Fibroblast of lung (primary cell): Measurements from ENCODE around the gene EPB41L1. TPM values are rescaled to one million over a fixed set of nuclear protein-coding genes. Genes with fewer than 3 reads are reported as not detected.

Experiments
- DNase-seq, 2 donors: peaks; one replicate each; pipeline versions ENCODE4 v3.0.0 to v3.0.0-alpha.2; 2010; ENCODE audit warnings: low read depth in 2 of 2
- H2AFZ ChIP-seq: 2 replicates; pipeline ENCODE4 v1.5.1; 2012; ENCODE audit warnings: low read length, control low read depth, inconsistent platforms
- H3K27ac ChIP-seq: 2 replicates; pipeline ENCODE4 v1.5.1; 2011; ENCODE audit warnings: low read length, control low read depth; ENCODE audit not compliant: insufficient read depth
- H3K27me3 ChIP-seq: 2 replicates; pipeline ENCODE4 v1.5.1; 2011; ENCODE audit warnings: mild to moderate bottlenecking, low read length; ENCODE audit not compliant: control insufficient read depth, insufficient read depth
- H3K36me3 ChIP-seq: 2 replicates; pipeline ENCODE4 v1.5.1; 2011; ENCODE audit warnings: low read length; ENCODE audit not compliant: control insufficient read depth, insufficient read depth
- H3K4me1 ChIP-seq: 2 replicates; pipeline ENCODE4 v1.5.1; 2011; ENCODE audit warnings: low read length; ENCODE audit not compliant: control insufficient read depth, insufficient read depth; ENCODE audit errors: extremely low read depth
- H3K4me2 ChIP-seq: 2 replicates; pipeline ENCODE4 v1.5.1; 2011; ENCODE audit warnings: low read length, control low read depth; ENCODE audit not compliant: insufficient read depth; ENCODE audit errors: extremely low read depth
- H3K4me3 ChIP-seq, 4 experiments: fragments of 200-600 bp in 1 of 4; sonication (generic) in 1 of 4; replicated peaks in 1 of 4; 2 replicates each; pipeline ENCODE4 v1.5.1; 2011 to 2016; ENCODE audit warnings: low read length in 4 of 4, low read depth in 3 of 4, mild to moderate bottlenecking in 3 of 4, control low read depth in 2 of 4, inconsistent platforms in 1 of 4, mixed read lengths in 1 of 4; ENCODE audit not compliant: insufficient read depth in 1 of 4; ENCODE audit errors: control extremely low read depth in 1 of 4
- H3K79me2 ChIP-seq: 2 replicates; pipeline ENCODE4 v1.5.1; 2012; ENCODE audit warnings: mild to moderate bottlenecking, low read length, inconsistent platforms; ENCODE audit not compliant: control insufficient read depth, insufficient read depth
- H3K9ac ChIP-seq: 2 replicates; pipeline ENCODE4 v1.5.1; 2011; ENCODE audit warnings: mild to moderate bottlenecking, low read length, control low read depth; ENCODE audit not compliant: insufficient read depth
- H3K9me3 ChIP-seq: 2 replicates; pipeline ENCODE4 v1.5.1; 2012; ENCODE audit warnings: low read depth, low read length; ENCODE audit not compliant: control insufficient read depth, insufficient read depth
- H4K20me1 ChIP-seq: 2 replicates; pipeline ENCODE4 v1.5.1; 2011; ENCODE audit warnings: low read length; ENCODE audit not compliant: control insufficient read depth, insufficient read depth; ENCODE audit errors: extremely low read depth
- EZH2 ChIP-seq: IDR thresholded peaks from 2 replicates; pipeline ENCODE4 v1.5.1; 2012; ENCODE audit warnings: low read length, control low read depth, mild to moderate bottlenecking; ENCODE audit errors: missing control alignments
- polyA plus RNA-seq, 2 donors: library from polyadenylated mRNA; depleted of rRNA in 1 of 2; stranded (reverse) in 1 of 2; unstranded in 1 of 2; fragments of >200 nt; gene quantifications; 2 replicates each; pipeline ENCODE4 v1.2.1, GENCODE V29; 2011 to 2012; ENCODE audit warnings: missing spikeins in 1 of 2
- total RNA-seq: library from RNA; depleted of rRNA; stranded (reverse); fragments of >200 nt; gene quantifications from 2 replicates; pipeline ENCODE4 v1.2.1, GENCODE V29; 2014
- TF ChIP-seq, protein P1 (sequence below), 2 donors: IDR thresholded peaks in 1 of 2; conservative IDR thresholded peaks in 1 of 2; 1 replicate in 1 of 2; 2 replicates in 1 of 2; pipeline ENCODE4 v1.5.1; 2011 to 2012; ENCODE audit warnings: low read length in 2 of 2, control low read depth in 1 of 2, inconsistent platforms in 1 of 2, low read depth in 1 of 2, mild to moderate bottlenecking in 1 of 2

EPB41L1 gene
- total and polyA plus RNA-seq, 2 donors (not counting 1 experiment from before 2014, with no cell fraction given): 16.2 to 17.0 TPM

DNA sequence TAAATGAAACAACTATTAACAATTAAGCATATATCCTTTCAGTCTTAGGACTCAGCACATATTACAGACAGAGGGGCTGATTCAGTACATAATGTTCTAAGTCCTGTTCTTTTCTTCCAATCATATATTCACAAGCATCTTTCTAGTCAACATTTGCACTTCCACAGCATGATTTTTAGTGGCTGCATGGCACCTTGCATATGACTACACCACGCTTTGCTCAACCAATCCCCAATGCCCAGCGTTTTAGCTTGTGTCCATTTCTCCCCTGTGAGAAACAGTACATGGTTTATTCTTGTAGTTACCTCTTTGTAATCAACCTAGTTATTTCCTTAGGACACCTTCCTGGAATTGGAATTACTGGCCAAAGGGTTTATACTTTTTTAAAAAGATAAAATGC is 115.0 kb downstream of the EPB41L1 start:
- H3K27ac ChIP-seq: no peak overlapping the region
- H3K79me2 ChIP-seq: no peaks in the 10 kb centered on the region
- no peaks in the 10 kb centered on the region for H3K27me3 ChIP-seq
- H2AFZ ChIP-seq: no peak overlapping the region
- no peaks in the 10 kb centered on the region for H4K20me1 ChIP-seq
- no peak overlapping the region for H3K9ac ChIP-seq
- no peaks in the 10 kb centered on the region for H3K4me1 ChIP-seq
- no peaks in the 10 kb centered on the region for H3K9me3 ChIP-seq
- no peak for DNase-seq
- H3K4me3 ChIP-seq: no peak overlapping the region
- H3K4me2 ChIP-seq: no peak overlapping the region
- H3K36me3 ChIP-seq: no peaks in the 10 kb centered on the region
- TF ChIP-seq, protein P1, sequence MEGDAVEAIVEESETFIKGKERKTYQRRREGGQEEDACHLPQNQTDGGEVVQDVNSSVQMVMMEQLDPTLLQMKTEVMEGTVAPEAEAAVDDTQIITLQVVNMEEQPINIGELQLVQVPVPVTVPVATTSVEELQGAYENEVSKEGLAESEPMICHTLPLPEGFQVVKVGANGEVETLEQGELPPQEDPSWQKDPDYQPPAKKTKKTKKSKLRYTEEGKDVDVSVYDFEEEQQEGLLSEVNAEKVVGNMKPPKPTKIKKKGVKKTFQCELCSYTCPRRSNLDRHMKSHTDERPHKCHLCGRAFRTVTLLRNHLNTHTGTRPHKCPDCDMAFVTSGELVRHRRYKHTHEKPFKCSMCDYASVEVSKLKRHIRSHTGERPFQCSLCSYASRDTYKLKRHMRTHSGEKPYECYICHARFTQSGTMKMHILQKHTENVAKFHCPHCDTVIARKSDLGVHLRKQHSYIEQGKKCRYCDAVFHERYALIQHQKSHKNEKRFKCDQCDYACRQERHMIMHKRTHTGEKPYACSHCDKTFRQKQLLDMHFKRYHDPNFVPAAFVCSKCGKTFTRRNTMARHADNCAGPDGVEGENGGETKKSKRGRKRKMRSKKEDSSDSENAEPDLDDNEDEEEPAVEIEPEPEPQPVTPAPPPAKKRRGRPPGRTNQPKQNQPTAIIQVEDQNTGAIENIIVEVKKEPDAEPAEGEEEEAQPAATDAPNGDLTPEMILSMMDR (conservative IDR thresholded peaks at IDR 0.05 in 1 of 2, IDR thresholded peaks at IDR 0.05 in 1 of 2; ENCODE audit: low read depth in 1 of 2, low read length in 2 of 2): no peak

DNA sequence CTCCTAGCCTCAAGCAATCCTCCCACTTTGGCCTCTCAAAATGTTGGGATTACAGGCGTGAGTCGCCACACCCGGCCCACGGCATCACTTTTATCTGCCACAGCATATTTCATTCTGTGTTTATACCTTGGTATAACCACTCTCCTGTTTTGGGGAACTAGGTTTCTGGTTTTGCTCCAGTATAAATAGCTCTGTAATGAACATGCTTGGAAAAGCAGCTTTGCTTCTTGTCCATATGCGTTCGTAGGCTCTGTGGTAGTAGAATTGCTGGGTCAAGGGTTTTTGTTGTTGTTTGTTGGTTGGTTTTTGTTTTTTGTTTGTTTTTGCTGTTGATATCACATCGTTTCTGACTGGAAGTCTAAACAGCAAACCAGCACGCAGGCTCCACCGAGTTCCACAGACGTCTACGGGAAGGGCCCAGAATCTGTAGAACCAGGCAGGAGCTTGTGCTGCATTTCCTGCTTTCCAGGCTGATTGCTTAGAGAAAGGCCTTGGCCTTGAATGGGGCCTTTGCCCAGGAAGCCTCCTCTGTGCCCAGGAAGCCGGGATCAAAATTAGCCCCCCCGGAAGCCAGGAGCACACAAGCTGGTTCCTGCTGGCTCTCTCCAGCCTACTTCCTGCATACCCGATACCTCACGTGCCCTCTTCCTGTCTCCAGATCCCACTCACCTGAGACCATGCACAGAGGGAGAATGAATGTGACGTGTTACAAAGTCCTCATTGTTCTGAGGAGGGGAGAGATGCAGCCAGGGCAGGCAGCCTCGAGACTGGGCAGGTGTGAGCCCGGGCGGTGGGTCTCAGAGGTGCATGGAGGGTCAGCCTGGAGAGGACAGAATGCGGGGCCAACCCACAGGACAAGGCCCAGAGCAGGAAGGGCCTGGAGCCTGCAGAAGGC is 116.5 kb downstream of the EPB41L1 start:
- Histone ChIP-seq H3K4me1 (no peaks in the 10 kb centered on the region), H3K36me3 (no peaks in the 10 kb centered on the region), H3K79me2 (no peaks in the 10 kb centered on the region), H3K9me3 (no peaks in the 10 kb centered on the region), H2AFZ (no peak overlapping the region), H4K20me1 (no peaks in the 10 kb centered on the region), H3K27ac (no peak overlapping the region), H3K27me3 (no peaks in the 10 kb centered on the region), H3K4me3 (no peak overlapping the region), H3K4me2 (no peak overlapping the region), H3K9ac (no peak overlapping the region)
- no peak for DNase-seq
- no peak for TF ChIP-seq EZH2
- TF ChIP-seq, protein P1 (conservative IDR thresholded peaks at IDR 0.05 in 1 of 2, IDR thresholded peaks at IDR 0.05 in 1 of 2; ENCODE audit: low read depth in 1 of 2, low read length in 2 of 2): no peak

- no peak overlapping the region for H3K27ac ChIP-seq
- H3K9me3 ChIP-seq: no peaks in the 10 kb centered on the region
- no peak overlapping the region for H2AFZ ChIP-seq
- H3K79me2 ChIP-seq: no peaks in the 10 kb centered on the region
- no peak for DNase-seq
- no peak overlapping the region for H3K4me3 ChIP-seq
- H3K9ac ChIP-seq: no peak overlapping the region
- TF ChIP-seq, protein P1 (conservative IDR thresholded peaks at IDR 0.05 in 1 of 2, IDR thresholded peaks at IDR 0.05 in 1 of 2; ENCODE audit: low read depth in 1 of 2, low read length in 2 of 2): no peak
- TF ChIP-seq EZH2: no peak
- H4K20me1 ChIP-seq: no peaks in the 10 kb centered on the region
- no peak overlapping the region for H3K4me2 ChIP-seq
- no peaks in the 10 kb centered on the region for H3K27me3 ChIP-seq
- no peaks in the 10 kb centered on the region for H3K4me1 ChIP-seq
- no peaks in the 10 kb centered on the region for H3K36me3 ChIP-seq
These were observed 117.4 kb downstream of the EPB41L1 start for GRCh38 chr20:36271639-36272546.
